GM19328 (cell line): ENCODE results near the gene C2CD5.
"Not testable (repeated sequence)": the region's sequence is repeated elsewhere in the genome, so short reads cannot be mapped to it uniquely, and the experiment has no call there.

Experiments used
- ATAC-seq: cut with Tn5 transposase; IDR thresholded peaks from one replicate; pipeline ENCODE4 v1.9.1; 2021; ENCODE audit warnings: mild to moderate bottlenecking, moderate library complexity; ENCODE audit not compliant: unreplicated experiment

The C2CD5 gene

DNA sequence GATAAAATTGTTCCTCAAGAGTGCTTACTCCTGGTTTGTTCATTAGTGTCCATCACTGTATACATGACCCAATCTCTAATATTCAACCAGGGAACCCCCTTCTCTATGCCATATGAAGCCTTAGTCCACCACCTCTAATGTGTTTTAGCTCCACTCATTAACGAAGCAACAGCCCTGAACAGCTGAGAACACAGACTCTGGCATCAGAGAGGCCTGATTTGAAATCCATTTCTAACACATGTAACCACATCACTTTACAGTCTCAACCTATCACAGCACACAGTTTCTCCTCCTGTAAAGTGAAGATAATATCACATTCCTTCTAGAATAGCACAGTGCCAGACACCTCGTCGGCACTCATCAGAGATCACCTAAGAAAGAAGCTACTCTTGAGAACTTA lies 64.3 kb downstream of the C2CD5 start:
- no peak for ATAC-seq

DNA sequence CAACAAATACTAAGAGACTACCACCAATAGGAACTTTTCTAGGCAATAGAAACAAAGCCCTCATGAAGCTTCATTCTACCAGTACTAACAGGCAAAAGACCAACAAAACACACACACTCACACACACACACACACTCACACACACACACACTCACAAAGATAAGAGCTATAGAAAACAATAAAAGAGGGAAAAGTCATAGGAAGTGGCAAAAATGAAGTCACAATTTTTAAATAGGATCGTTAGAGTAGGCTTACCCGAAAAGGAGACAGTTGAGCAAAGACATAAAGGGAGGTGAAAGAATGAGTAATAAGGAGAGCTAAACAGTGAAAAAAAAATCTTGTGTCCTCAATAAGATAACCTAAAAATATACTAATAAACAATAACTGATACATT lies 66.5 kb downstream of the C2CD5 start:
- ATAC-seq, result no peak

DNA sequence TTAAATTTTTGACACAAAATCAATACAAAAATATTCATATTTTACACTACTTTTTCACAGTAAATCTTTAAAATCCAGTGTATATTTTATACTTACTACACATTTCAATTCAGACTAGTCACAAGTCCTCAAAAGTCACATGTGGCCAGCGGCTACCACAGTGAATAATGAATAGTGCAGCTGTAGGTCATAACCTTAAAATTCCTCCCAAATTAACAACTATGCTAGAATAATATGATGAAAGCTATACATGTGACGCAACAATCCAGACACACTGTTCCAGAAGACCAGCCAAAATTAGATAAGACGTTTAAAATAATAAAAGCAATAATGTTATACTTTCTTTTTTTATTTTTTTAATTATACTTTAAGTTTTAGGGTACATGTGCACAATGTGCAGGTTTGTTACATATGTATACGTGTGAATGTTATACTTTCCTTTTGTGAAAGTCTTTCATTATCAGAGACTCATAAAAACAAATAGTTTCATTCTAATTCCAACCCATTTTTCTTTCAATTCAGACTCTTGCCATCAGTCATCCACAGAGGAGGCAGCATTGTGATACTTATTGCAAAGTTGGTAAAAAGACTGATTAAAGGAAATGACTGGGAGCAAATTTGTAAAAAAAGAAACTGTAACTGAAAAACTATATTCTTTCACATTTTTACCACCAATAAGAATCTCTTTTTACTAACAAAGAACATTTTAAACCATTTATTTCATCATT lies 67.0 kb downstream of the C2CD5 start:
- ATAC-seq, result no peak

DNA sequence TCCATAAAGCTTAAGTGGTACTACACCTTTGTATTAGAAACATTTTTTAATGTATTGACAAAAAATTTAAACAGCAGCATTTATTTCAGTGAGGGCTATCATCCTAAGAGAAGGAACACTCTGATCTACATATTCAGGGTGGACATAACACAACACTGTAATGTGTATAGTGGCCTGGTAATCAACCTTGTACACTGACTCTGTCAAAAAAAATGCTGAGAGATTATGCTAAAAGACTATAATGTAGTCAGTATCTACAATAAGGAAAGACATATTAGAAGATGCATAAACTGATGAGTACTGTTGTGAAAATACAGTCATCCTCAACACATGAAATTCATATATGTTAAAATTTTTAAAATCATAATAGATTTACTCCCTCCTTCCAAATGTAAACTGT lies 68.2 kb downstream of the C2CD5 start:
- no peak for ATAC-seq

- ATAC-seq, result no peak
Measured at GRCh38 chr12:22474970-22475720, 69.2 kb downstream of the C2CD5 start.

DNA sequence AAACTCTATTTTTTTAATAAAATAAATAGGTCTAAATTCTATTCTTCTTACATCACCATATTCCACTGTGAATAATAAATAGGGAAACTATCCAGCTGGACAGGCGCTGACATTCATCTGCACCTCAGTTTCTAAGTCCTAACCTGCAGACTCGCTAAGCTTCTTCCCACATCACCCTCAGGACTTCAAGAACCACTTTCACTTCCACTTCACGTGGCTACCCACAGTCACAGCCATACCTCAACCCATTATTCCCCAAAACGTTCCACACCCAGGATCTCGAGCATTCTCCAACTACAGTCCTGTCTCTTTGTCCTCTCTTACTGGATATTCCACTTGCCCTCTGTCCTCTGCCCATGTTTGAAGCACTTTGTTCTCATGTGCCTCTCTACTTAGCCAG lies 71.1 kb downstream of the C2CD5 start:
- no peak for ATAC-seq

DNA sequence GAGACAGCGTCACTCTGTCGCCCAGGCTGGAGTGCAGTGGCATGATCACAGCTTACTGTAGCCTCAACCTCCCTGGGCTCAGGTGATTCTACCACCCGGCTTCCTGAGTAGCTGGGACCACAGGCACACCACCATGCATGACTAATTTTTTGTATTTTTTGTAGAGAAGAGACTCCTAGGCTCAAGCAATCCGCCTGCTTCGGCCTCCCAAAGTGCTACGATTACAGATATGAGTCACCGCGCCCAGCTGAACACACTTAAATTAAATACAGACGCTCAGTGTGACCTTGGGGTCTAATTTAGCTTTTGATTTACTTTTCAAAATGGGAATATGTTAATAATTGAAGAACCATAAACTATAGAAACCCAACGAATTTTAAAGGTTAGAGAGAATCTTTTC lies 77.2 kb downstream of the C2CD5 start:
- no peak for ATAC-seq

DNA sequence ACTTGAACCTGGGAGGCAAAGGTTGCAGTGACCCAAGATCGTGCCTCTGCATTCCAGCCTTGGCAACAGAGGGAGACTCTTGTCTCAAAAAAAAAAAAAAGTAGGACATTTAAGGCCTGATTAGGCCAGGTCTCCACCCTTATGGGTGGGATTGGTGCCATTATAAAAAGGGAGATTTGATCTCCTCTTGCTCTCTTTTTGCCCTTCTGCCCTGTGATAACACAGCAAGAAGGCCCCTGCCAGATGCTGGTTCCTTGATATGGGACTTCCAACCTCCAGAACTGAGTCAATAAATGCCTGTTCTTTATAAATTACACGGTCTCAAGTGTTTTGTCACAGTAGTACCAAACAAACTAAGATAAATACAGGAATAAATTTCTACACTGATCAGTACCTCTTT lies 81.0 kb downstream of the C2CD5 start:
- no peak for ATAC-seq

DNA sequence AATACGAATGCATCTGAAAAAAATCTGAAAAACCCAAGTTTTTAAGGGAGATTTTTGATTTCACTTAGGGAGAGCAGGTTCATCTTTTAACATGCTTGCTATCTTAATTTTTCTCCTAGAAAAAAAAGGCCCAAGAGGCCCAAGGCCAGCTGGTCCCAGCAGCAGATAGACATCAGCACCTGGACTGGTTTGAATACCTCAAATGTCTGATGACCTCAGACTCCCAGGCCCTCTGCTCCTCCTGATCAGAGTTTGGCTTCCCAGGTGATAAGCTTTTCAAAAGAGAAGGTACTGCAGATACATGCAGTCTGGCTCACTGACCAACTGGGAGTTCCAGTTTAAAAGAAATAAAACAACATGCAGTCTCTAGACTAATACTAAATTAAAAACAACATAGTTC lies 82.6 kb downstream of the C2CD5 start:
- ATAC-seq, result no peak

DNA sequence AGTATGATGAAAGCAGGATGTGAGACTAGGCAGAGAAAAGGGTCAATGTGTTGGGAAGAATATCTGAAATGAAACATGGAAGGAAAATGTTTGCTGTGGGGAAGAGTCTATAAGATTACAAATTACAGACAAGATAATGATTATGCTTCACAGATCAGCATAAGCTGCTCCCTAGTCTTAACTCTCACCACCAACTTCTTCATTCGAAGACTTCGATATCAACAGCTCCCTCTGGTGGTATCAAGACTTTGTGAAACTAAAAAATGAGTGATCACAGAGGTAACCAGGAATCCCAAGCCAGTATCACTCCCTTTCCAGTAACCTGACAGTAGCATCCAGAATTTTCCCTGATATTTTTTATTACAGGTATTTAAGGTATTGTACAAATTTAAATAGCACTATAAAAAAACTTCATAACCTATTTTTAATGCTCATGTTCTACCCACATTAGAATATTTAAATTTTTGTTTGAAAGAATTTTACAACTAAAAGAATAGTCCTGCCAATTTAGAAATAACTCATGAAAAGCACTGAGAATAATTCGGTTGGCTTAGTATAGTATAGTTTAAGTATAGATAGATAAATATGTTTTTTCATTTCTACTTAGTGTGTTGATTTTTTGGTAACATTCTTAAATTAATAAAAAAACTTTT lies 84.4 kb downstream of the C2CD5 start:
- no peak for ATAC-seq

DNA sequence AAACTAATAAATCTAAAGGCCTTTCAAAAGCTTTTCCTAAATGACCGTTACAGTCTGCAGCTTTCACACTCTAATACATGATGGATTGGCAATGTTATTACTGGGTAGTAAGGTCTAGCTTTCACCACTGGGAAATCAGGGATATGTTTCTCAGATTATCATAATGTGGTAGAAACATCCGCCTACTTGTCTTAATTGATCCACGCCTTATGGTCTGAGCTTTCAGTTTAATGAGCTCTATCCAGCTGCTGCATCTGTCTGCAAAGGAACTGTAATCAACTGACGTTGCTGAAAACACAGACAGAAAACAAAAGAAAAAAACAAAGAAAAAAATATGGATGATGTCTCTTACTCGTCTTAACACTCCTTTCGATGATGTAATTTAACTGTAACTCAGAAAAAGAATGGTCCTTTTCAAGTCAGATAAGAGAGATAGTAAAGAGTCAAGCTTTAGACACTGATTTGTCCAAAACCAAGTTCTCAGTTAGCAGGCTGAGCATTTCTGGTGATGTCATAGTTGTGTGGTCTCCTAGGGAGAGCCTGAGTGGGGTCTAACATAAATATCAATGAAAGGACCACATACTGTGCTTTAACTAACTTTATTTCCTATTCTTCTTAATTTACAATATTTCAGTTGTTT lies 85.9 kb downstream of the C2CD5 start:
- no peak for ATAC-seq

DNA sequence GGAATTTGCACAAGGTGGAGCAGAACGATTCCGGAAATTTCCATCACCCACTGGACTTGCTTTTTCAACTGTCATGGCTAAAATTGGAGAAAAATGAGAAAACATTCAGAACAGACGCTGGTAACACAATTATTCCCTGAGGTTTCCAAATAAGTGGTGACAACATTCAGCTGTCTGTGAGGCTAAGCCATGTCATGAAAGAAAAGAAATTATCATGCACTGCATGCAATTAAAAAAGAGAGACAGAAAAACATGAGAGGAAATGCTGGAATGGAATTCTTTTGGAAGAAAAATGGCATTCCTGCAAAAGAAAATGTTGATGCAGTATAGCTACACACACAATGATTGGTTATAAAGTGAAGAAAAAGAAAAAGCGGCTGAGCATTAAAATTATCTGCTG lies 87.3 kb downstream of the C2CD5 start:
- ATAC-seq, result no peak

- ATAC-seq, result no peak
Measured at GRCh38 chr12:22453511-22453910, 90.8 kb downstream of the C2CD5 start.

GRCh38 chr12:22447223-22447622 lies 97.1 kb downstream of the C2CD5 start:
- ATAC-seq, result no peak

DNA sequence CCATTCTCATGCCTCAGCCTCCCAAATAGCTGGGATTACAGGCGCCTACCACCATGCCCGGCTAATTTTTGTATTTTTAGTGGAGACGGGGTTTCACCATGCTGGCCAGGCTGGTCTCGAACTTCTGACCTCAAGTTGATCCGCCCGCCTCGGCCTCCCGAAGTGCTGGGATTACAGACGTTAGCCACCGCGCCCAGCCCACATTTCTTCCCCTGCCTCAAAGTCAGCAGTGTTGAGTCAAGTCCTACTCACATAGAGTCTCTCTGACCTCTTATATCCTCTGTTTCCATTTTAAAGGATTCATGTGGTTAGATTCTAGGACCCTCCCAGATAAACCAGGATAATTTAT lies 100.1 kb downstream of the C2CD5 start:
- not testable (repeated sequence) for ATAC-seq

DNA sequence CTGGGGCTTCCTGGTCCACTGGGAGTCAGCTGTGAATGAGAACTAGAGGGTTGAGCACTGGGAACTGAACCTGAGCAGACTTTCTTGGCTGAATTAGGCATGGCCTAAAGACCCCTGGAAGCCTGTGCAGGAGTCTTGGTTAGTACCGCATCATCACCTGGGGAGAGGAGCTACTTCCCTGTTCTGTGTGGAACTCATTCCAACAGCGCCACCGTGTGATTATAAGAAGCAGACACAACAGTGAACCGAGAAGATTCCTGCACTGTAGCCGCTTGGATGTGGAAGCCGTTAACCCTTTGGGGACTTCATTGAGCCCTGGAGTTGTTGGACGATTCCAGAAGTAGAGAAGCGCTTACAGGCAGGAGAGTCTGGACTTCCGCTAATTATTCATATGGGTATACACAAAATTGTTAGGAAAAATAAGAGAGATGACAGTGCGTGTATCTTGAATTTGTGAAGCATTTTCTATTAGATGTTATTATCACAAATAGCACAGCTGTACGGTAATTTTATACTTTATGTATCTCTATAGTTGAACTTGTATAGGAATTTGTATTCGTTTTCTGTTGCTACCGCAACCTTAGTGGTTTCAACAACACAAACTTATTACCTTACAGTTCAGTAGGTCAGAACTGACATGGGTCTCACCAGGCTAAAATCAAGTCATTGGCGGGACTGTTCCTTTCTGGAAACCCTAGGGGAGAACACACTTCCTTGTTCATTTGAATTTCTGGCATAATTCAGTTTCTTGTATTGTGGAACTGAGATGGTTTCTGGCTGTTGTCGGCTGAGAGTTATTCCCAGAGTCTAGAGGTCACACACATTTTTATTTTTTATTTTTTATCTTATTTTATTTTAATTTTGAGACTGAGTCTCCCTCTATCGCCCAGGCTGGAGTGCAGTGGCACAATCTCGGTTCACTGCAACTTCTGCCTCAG lies 100.7 kb downstream of the C2CD5 start:
- peak; percentile 98 for ATAC-seq

DNA sequence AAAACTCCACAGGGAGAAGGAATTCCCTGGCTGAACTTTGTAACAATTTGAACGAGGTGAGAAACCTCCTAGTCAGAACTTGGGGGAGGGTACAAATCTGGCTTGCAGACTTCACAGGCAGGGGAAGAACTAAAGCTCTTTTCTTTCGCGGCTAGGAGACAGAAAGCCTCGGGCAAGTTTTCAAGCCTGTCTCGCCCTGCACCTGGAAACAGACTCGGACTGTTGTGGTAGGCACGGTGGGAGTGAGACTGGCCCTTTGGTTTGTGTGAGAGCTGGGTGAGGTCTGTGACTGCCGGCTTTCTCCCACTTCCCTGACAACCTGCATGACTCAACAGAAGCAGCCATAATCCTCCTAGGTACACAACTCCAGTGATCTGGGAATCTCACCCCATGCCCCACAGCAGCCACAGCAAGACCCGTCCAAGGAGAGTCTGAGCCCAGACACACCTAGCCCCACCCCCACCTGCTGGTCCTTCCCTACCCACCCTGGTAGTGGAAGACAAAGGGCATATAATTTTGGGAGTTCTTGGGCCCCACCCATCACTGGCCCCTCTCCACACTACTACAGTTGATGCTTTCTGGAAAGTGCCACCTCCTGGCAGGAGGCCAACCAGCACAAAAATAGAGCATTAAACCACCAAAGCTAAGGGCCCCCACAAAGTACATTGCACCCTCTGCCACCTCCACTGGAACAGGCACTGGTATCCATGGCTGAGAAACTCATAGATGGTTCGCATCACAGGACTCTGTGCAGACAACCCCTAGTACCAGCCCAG lies 107.1 kb downstream of the C2CD5 start:
- no peak for ATAC-seq

- ATAC-seq, result no peak
Measured at GRCh38 chr12:22435583-22435982, 108.8 kb downstream of the C2CD5 start.

DNA sequence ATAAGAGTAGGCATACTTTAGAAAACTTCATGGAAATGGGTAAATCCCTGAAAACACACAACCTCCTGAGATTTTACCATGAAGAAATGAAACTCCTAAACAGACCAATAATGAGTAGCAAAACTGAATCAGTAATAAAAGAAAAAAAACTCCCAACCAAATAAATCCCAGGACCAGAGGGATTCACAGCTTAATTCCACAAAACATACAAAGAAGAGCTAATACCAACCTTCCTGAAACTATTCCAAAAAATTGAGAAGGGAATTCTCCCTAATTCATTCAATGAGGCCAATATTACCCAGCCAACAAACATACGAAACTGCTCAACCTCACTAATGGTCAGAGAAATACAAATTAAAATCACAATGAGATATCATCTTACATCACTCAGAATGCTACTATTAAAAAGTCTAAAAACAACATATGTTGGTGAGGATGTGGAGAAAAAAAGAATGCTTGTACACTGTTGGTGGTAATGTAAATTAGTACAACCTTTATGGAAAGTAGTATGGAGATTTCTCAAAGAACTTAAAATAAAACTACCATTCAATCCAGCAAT lies 112.6 kb downstream of the C2CD5 start:
- ATAC-seq, result no peak

DNA sequence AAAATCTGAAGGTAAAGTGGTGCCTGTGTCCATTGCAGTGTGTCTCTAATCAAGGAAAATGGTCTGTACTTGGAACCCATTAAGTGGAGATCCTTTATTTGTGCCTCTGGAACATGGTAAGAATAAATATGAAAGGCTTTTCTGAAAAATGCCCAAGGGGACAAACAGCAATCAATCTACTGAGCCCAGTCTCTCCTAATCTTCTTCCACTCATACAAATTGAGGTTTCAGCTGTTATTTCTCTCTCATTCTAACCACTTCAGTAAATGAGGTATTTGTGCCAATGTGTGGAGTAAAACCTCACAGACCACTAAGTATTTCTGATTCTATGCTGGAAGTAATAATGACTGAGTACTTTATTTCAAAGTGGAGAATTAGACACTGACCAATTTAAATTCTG lies 127.5 kb downstream of the C2CD5 start:
- no peak for ATAC-seq
